GM18907 (cell line): ENCODE data around the gene IRGM.

Source experiments
- ATAC-seq: cut with Tn5 transposase; IDR thresholded peaks from one replicate; pipeline ENCODE4 v1.9.1; 2021; ENCODE audit warnings: mild to moderate bottlenecking, moderate library complexity; ENCODE audit not compliant: unreplicated experiment

Gene IRGM

DNA sequence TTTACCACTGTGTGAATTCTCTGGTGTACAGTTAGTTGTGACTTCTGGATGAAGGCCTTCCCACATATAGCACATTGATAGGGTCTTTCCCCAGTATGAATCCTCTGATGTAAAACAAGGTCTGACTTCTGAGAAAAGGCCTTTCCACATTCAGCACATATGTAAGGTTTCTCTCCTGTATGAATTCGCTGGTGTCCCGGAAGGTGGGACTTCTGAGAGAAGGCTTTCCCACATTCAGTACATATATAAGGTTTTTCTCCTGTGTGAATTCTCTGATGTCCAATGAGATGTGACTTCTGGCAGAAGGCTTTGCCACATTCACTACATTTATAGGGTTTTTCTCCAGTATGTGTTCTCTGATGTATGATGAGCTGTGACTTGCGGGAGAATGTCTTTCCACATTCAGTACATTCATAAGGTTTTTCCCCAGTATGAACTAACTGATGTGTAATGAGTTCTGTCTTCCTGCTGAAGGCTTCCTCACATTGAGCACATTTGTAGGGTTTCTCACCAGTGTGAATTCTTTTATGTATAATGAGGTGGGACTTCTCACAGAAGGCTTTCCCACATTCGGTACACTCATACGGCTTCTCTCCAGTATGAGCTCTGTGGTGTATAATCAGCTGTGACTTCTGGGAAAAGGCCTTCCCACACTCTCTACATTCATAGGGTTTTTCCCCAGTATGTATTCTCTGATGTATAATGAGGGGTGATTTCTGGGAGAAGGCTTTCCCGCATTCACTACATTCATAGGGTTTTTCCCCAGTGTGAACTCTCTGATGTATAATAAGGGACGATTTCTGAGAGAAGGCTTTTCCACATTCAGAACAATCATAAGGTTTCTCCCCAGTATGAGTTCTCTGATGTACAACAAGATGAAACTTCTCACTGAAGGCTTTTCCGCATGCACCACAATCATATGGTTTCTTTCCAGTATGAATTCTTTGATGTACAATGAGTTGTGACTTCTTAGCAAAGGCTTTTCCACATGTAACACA, 49.4 kb downstream of the IRGM start:
- ATAC-seq: no peak
